Measurements from ENCODE around the gene KCNG3.

KCNG3 gene

GRCh38 chr2:42492691-42493467 is 903 bp downstream of the KCNG3 start:
- no peak for DNase-seq (ENCODE audit: low read depth)
- no peak overlapping the region for H3K4me3 ChIP-seq (ENCODE audit: low read depth, low read length)

GRCh38 chr2:42488297-42488696 is 5.5 kb downstream of the KCNG3 start:
- no peak overlapping the region for H3K4me3 ChIP-seq (ENCODE audit: low read depth, low read length)
- no peak for DNase-seq (ENCODE audit: low read depth)

- no peak overlapping the region for H3K4me3 ChIP-seq (ENCODE audit: low read depth, low read length)
- DNase-seq (ENCODE audit: low read depth): no peak
Measured at GRCh38 chr2:42486145-42486906, 7.5 kb downstream of the KCNG3 start.

GRCh38 chr2:42480402-42480801 is 13.4 kb downstream of the KCNG3 start:
- no peak overlapping the region for H3K4me3 ChIP-seq (ENCODE audit: low read depth, low read length)
- no peak for DNase-seq (ENCODE audit: low read depth)

- H3K4me3 ChIP-seq (ENCODE audit: low read depth, low read length): no peak overlapping the region
- no peak for DNase-seq (ENCODE audit: low read depth)
Measured at GRCh38 chr2:42474765-42475454, 18.9 kb downstream of the KCNG3 start.

GRCh38 chr2:42470706-42471105 is 23.1 kb downstream of the KCNG3 start:
- no peak for DNase-seq (ENCODE audit: low read depth)
- H3K4me3 ChIP-seq (ENCODE audit: low read depth, low read length): no peak overlapping the region

GRCh38 chr2:42464631-42465030 is 29.2 kb downstream of the KCNG3 start:
- no peak for DNase-seq (ENCODE audit: low read depth)
- no peak overlapping the region for H3K4me3 ChIP-seq (ENCODE audit: low read depth, low read length)

GRCh38 chr2:42463570-42463969 is 30.2 kb downstream of the KCNG3 start:
- no peak overlapping the region for H3K4me3 ChIP-seq (ENCODE audit: low read depth, low read length)
- no peak for DNase-seq (ENCODE audit: low read depth)

GRCh38 chr2:42459296-42459695 is 34.5 kb downstream of the KCNG3 start:
- no peak for DNase-seq (ENCODE audit: low read depth)
- no peak overlapping the region for H3K4me3 ChIP-seq (ENCODE audit: low read depth, low read length)

- no peak for DNase-seq (ENCODE audit: low read depth)
- no peak overlapping the region for H3K4me3 ChIP-seq (ENCODE audit: low read depth, low read length)
Measured at GRCh38 chr2:42458396-42458795, 35.4 kb downstream of the KCNG3 start.

- no peak for DNase-seq (ENCODE audit: low read depth)
- no peak overlapping the region for H3K4me3 ChIP-seq (ENCODE audit: low read depth, low read length)
Measured at GRCh38 chr2:42457011-42457410, 36.8 kb downstream of the KCNG3 start.

- DNase-seq (ENCODE audit: low read depth): no peak
- H3K4me3 ChIP-seq (ENCODE audit: low read depth, low read length): no peak overlapping the region
Measured at GRCh38 chr2:42456126-42456839, 37.5 kb downstream of the KCNG3 start.

- no peak for DNase-seq (ENCODE audit: low read depth)
Measured at GRCh38 chr2:42452545-42452944, 41.2 kb downstream of the KCNG3 start.

GRCh38 chr2:42450136-42450535 is 43.6 kb downstream of the KCNG3 start:
- H3K4me3 ChIP-seq (ENCODE audit: low read depth, low read length): no peak overlapping the region

More at GRCh38 chr2:42452545-42452944, 41.2 kb downstream of the KCNG3 start:
- H3K4me3 ChIP-seq (ENCODE audit: low read depth, low read length): no peak overlapping the region

GRCh38 chr2:42449163-42450087 is 44.4 kb downstream of the KCNG3 start:
- DNase-seq (ENCODE audit: low read depth): no peak
- H3K4me3 ChIP-seq (ENCODE audit: low read depth, low read length): no peak overlapping the region

More at GRCh38 chr2:42450136-42450535, 43.6 kb downstream of the KCNG3 start:
- DNase-seq (ENCODE audit: low read depth): no peak

- no peak overlapping the region for H3K4me3 ChIP-seq (ENCODE audit: low read depth, low read length)
- DNase-seq (ENCODE audit: low read depth): no peak
Measured at GRCh38 chr2:42448163-42448562, 45.6 kb downstream of the KCNG3 start.

- DNase-seq (ENCODE audit: low read depth): no peak
- H3K4me3 ChIP-seq (ENCODE audit: low read depth, low read length): no peak overlapping the region
Measured at GRCh38 chr2:42446503-42447271, 47.1 kb downstream of the KCNG3 start.

Data from skeletal muscle cell (primary cell).